Pancreas (tissue), 10 donors: ENCODE results near the gene RAI14. TPM values are rescaled to one million over a fixed set of nuclear protein-coding genes. Genes with fewer than 3 reads are reported as not detected.

ENCODE experiments used
- ATAC-seq, 4 donors: fragments of 200-7000 bp; cut with Tn5 transposase; one replicate each; pipeline versions ENCODE4 v1.8.0 to v1.9.1; 2020; ENCODE audit warnings: mild to moderate bottlenecking in 4 of 4, moderate library complexity in 4 of 4
- DNase-seq, 6 donors: peaks; one replicate each; pipeline ENCODE4 v3.0.0-alpha.2; 2020
- FAIRE-seq: peaks from 2 replicates; lab custom pipeline; 2012; peaks lifted over from hg19 to GRCh38; lab: Jason Lieb, UNC
- H3K27ac ChIP-seq, 4 donors: fragments of 200-600 bp; sonication (generic); 1 replicate in 3 of 4; 2 replicates in 1 of 4; pipeline versions ENCODE4 v1.5.0 to v1.8.0; 2020
- H3K27me3 ChIP-seq, 4 donors: fragments of 200-600 bp; one replicate each; pipeline ENCODE4 v1.8.0; 2021
- H3K36me3 ChIP-seq, 3 donors: fragments of 200-600 bp; sonication (generic) in 1 of 3; one replicate each; pipeline versions ENCODE4 v1.5.0 to v1.8.0; 2020 to 2021
- H3K4me1 ChIP-seq, 3 donors: fragments of 200-600 bp; one replicate each; pipeline ENCODE4 v1.8.0; 2021
- H3K4me3 ChIP-seq, 4 donors: fragments of 200-600 bp; sonication (generic) in 2 of 4; one replicate each; pipeline versions ENCODE4 v1.5.0 to v1.8.0; 2020 to 2021
- H3K9me3 ChIP-seq, 4 donors: fragments of 200-600 bp; one replicate each; pipeline ENCODE4 v1.8.0; 2021
- WGBS, 2 donors: extraction: QIAGEN DNeasy Blood & Tissue Kit; methylation state at CpG; one replicate each; pipeline ENCODE4 v1.1.7; 2013; 5-methylcytosine and 5-hydroxymethylcytosine counted together
- intact Hi-C, 3 donors: fragments of 100-400 bp; cut with DNase I; formaldehyde crosslinking; loops; one replicate each; pipeline versions ENCODE4 v1.11.1 to v1.14.2; 2022
- polyA plus RNA-seq, 2 donors: library from polyadenylated mRNA; stranded (reverse); fragments of 200-250 nt; gene quantifications; one replicate each; pipeline ENCODE4 v1.2.3, GENCODE V29; 2013
- total RNA-seq, 6 donors: library from RNA; stranded (reverse); fragmentation: NEBNext Ultra II Directional in 4 of 6; extraction: Animal tissue kit (Norgen Biotek cat#: 25700) in 4 of 6; gene quantifications; one replicate each; pipeline versions ENCODE4 v1.2.1 to v1.2.4, GENCODE V29; 2021 to 2023
- TF ChIP-seq, protein P1 (sequence below), 4 donors: fragments of 200-600 bp; sonication (generic) in 3 of 4; IDR thresholded peaks; one replicate each; pipeline versions ENCODE4 v1.5.0 to v1.8.0; 2021; ENCODE audit warnings: antibody characterized with exemption in 4 of 4
- donor health status: healthy with polysubstance abuse.
- donor health status: DM: no; HTN: no; CAD: no; lungs with moderate emphysema.
- donor health status: DM: no; HTN: no; CAD: no.
- donor health status: control.
- donor health status: control.
- donor health status: Bipolar disorder and iron deficiency.
- donor health status: DM: yes; HTN: yes; CAD: no.
- donor health status: DM: no; HTN: no; CAD: no.
- donor health status: DM: no; HTN: no; CAD: no.
- donor health status: DM: yes; HTN: yes; CAD: no.

Gene RAI14
- total and polyA plus RNA-seq, 8 donors = 5.4 to 25.1 (median 14.9) TPM

GRCh38 chr5:34844106-34844505, 188.0 kb downstream of the RAI14 start:
- TF ChIP-seq, protein P1, sequence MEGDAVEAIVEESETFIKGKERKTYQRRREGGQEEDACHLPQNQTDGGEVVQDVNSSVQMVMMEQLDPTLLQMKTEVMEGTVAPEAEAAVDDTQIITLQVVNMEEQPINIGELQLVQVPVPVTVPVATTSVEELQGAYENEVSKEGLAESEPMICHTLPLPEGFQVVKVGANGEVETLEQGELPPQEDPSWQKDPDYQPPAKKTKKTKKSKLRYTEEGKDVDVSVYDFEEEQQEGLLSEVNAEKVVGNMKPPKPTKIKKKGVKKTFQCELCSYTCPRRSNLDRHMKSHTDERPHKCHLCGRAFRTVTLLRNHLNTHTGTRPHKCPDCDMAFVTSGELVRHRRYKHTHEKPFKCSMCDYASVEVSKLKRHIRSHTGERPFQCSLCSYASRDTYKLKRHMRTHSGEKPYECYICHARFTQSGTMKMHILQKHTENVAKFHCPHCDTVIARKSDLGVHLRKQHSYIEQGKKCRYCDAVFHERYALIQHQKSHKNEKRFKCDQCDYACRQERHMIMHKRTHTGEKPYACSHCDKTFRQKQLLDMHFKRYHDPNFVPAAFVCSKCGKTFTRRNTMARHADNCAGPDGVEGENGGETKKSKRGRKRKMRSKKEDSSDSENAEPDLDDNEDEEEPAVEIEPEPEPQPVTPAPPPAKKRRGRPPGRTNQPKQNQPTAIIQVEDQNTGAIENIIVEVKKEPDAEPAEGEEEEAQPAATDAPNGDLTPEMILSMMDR (IDR thresholded peaks at IDR 0.05) = no peak
- no peaks in the 10 kb centered on the region for H3K36me3 ChIP-seq
- no peaks in the 10 kb centered on the region for H3K4me1 ChIP-seq
- no peak for ATAC-seq
- H3K9me3 ChIP-seq = no peaks in the 10 kb centered on the region
- no peak for DNase-seq
- 51 to 72% methylated on average over 3 of the region's 3 CpGs for WGBS, 2 donors
- no peak overlapping the region for H3K27ac ChIP-seq
- no peaks in the 10 kb centered on the region for H3K27me3 ChIP-seq
- FAIRE-seq = no peak
- no peak overlapping the region for H3K4me3 ChIP-seq
- intact Hi-C loops = no loop called here

- FAIRE-seq (no peak), ATAC-seq (no peak), DNase-seq (no peak)
- H3K4me1 ChIP-seq = no peaks in the 10 kb centered on the region
- no peaks in the 10 kb centered on the region for H3K27me3 ChIP-seq
- intact Hi-C loops = no loop called here
- TF ChIP-seq, protein P1 (IDR thresholded peaks at IDR 0.05) = no peak
- 66 to 71% methylated on average over 4 of the region's 4 CpGs for WGBS, 2 donors
- no peaks in the 10 kb centered on the region for H3K36me3 ChIP-seq
- H3K27ac ChIP-seq = no peak overlapping the region
- no peak overlapping the region for H3K4me3 ChIP-seq
- H3K9me3 ChIP-seq = no peaks in the 10 kb centered on the region
Measured at GRCh38 chr5:34844999-34845398, 188.9 kb downstream of the RAI14 start.

GRCh38 chr5:34847056-34847455, 190.9 kb downstream of the RAI14 start:
- no peaks in the 10 kb centered on the region for H3K9me3 ChIP-seq
- H3K4me1 ChIP-seq = no peaks in the 10 kb centered on the region
- TF ChIP-seq, protein P1 (IDR thresholded peaks at IDR 0.05) = no peak
- no peak overlapping the region for H3K27ac ChIP-seq
- no peaks in the 10 kb centered on the region for H3K27me3 ChIP-seq
- H3K36me3 ChIP-seq = no peaks in the 10 kb centered on the region
- intact Hi-C loops = no loop called here
- FAIRE-seq (no peak), DNase-seq (no peak), ATAC-seq (no peak)
- H3K4me3 ChIP-seq = no peak overlapping the region

DNA sequence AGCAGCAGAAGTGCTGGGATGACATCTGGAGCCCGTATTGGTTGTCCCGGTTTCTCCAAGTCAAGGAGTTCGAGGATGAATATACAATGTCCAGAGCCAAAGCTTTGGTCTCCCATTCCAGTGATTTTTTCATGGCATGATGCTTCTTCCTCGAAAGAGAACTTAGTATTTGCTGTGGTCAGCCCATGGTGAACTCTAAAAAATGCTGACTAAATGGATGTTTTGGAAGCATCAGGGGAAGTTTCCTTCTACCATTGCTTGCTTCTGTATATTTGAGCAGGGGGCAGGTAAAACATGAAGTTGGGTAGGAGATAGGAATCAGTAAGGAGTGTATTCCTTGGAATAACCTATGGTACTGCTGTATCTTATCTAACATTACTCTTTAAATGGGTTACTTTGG, 191.4 kb downstream of the RAI14 start:
- FAIRE-seq (no peak), ATAC-seq (no peak), DNase-seq (no peak)
- Histone ChIP-seq H3K27me3 (no peaks in the 10 kb centered on the region), H3K4me3 (no peak overlapping the region), H3K36me3 (no peaks in the 10 kb centered on the region), H3K4me1 (no peaks in the 10 kb centered on the region), H3K27ac (no peak overlapping the region), H3K9me3 (no peaks in the 10 kb centered on the region)
- intact Hi-C loops = no loop called here
- WGBS, 2 donors = 94 to 97% methylated on average over 4 of the region's 4 CpGs
- TF ChIP-seq, protein P1 (IDR thresholded peaks at IDR 0.05) = no peak

- no peak for FAIRE-seq
- no peak for DNase-seq
- Histone ChIP-seq H3K4me3 (no peak overlapping the region), H3K27ac (no peak overlapping the region), H3K9me3 (no peaks in the 10 kb centered on the region), H3K36me3 (no peaks in the 10 kb centered on the region), H3K4me1 (no peaks in the 10 kb centered on the region), H3K27me3 (no peaks in the 10 kb centered on the region)
- no peak for ATAC-seq
- intact Hi-C loops = no loop called here
- WGBS, 2 donors = 54 to 61% methylated on average over 2 of the region's 2 CpGs
- TF ChIP-seq, protein P1 (IDR thresholded peaks at IDR 0.05) = no peak
Measured at GRCh38 chr5:34848230-34848629, 192.1 kb downstream of the RAI14 start.
